NCI-H2029 (cell line): Measurements from ENCODE around the gene DPP9.
"Not testable (repeated sequence)": the region's sequence is repeated elsewhere in the genome, so short reads cannot be mapped to it uniquely, and the experiment has no call there.

Source experiments
- DNase-seq: peaks from one replicate; lab custom pipeline; 2025; lab: John Stamatoyannopoulos, UW

The DPP9 gene

GRCh38 chr19:4723595-4724514 is at the start of gene DPP9:
Gene DPP9 (minus strand): TSS chr19:4723842. CDS start chr19:4719906, 3,936 bp downstream.
- DNase-seq, result peak; percentile 98

- no peak for DNase-seq
Measured at GRCh38 chr19:4773047-4773640, 49.5 kb upstream of the DPP9 start.

GRCh38 chr19:4772566-4772965 is 48.9 kb upstream of the DPP9 start:
- no peak for DNase-seq

GRCh38 chr19:4768934-4769777 is 45.5 kb upstream of the DPP9 start:
- DNase-seq, result peak; percentile 88

- DNase-seq, result no peak
Measured at GRCh38 chr19:4764393-4764660, 40.7 kb upstream of the DPP9 start.

- no peak for DNase-seq
Measured at GRCh38 chr19:4763021-4763420, 39.4 kb upstream of the DPP9 start.

- DNase-seq, result no peak
Measured at GRCh38 chr19:4760285-4760650, 36.6 kb upstream of the DPP9 start.

- peak; percentile 91 for DNase-seq
Measured at GRCh38 chr19:4759388-4760284, 36.0 kb upstream of the DPP9 start.

- DNase-seq, result no peak
Measured at GRCh38 chr19:4758659-4759058, 35.0 kb upstream of the DPP9 start.

GRCh38 chr19:4758082-4758481 is 34.4 kb upstream of the DPP9 start:
- DNase-seq, result no peak

- no peak for DNase-seq
Measured at GRCh38 chr19:4755459-4755858, 31.8 kb upstream of the DPP9 start.

- DNase-seq, result peak; percentile 30
Measured at GRCh38 chr19:4754248-4754647, 30.6 kb upstream of the DPP9 start.

GRCh38 chr19:4749870-4750590 is 26.4 kb upstream of the DPP9 start:
- DNase-seq, result no peak

GRCh38 chr19:4748589-4748988 is 24.9 kb upstream of the DPP9 start:
- no peak for DNase-seq

GRCh38 chr19:4748185-4748584 is 24.5 kb upstream of the DPP9 start:
- no peak for DNase-seq

- DNase-seq, result no peak
Measured at GRCh38 chr19:4745986-4746385, 22.3 kb upstream of the DPP9 start.

- DNase-seq, result not testable (repeated sequence)
Measured at GRCh38 chr19:4745175-4745574, 21.5 kb upstream of the DPP9 start.

- DNase-seq, result no peak
Measured at GRCh38 chr19:4744451-4745174, 21.0 kb upstream of the DPP9 start.

GRCh38 chr19:4742723-4743646 is 19.3 kb upstream of the DPP9 start:
- DNase-seq, result no peak
